Suprapubic skin (tissue), 3 donors: ENCODE measurements around the gene CTBP2.

ENCODE experiments used
- CTCF ChIP-seq, 2 donors: fragments of 200-600 bp in 1 of 2; fragments of 450-650 bp in 1 of 2; sonication (generic) in 1 of 2; IDR thresholded peaks; one replicate each; pipeline ENCODE4 v1.5.1; 2016 to 2019; ENCODE audit warnings: antibody characterized with exemption in 2 of 2, mild to moderate bottlenecking in 1 of 2, moderate library complexity in 1 of 2
- POLR2A ChIP-seq, 2 donors: fragments of 450-650 bp; IDR thresholded peaks; one replicate each; pipeline ENCODE4 v1.6.1; 2017; ENCODE audit warnings: antibody characterized with exemption in 2 of 2, mild to moderate bottlenecking in 2 of 2, moderate library complexity in 2 of 2

- TF ChIP-seq POLR2A (IDR thresholded peaks at IDR 0.05) (no peak), CTCF (IDR thresholded peaks at IDR 0.05) (no peak)
Observed at GRCh38 chr10:125024497-125025234, 135.7 kb downstream of the CTBP2 start.
